Smooth muscle cell (in vitro differentiated cells): ENCODE results near the gene DOP1A. TPM values are rescaled to one million over a fixed set of nuclear protein-coding genes. Genes with fewer than 3 reads are reported as not detected.

ENCODE experiments used
- DNase-seq: peaks from one replicate; lab custom pipeline; 2025; ENCODE audit not compliant: unreplicated experiment; lab: John Stamatoyannopoulos, UW
- H2AFZ ChIP-seq: fragments of 200-600 bp; sonication (generic); 2 replicates; pipeline ENCODE4 v1.6.0; 2016; ENCODE audit warnings: antibody characterized with exemption, low read depth, mild to moderate bottlenecking
- H3F3A ChIP-seq: fragments of 200-600 bp; sonication (generic); 2 replicates; pipeline ENCODE4 v1.6.0; 2017; ENCODE audit warnings: antibody characterized with exemption, low read depth
- H3K27ac ChIP-seq: fragments of 200-600 bp; sonication (generic); 2 replicates; pipeline ENCODE4 v1.5.1; 2016; ENCODE audit warnings: low read depth, mild to moderate bottlenecking
- H3K27me3 ChIP-seq: fragments of 200-600 bp; sonication (generic); 2 replicates; pipeline ENCODE4 v1.6.1; 2016; ENCODE audit warnings: low read depth, mild to moderate bottlenecking
- H3K36me3 ChIP-seq: fragments of 200-600 bp; sonication (generic); 2 replicates; pipeline ENCODE4 v1.5.1; 2016; ENCODE audit warnings: low read depth
- H3K4me1 ChIP-seq: fragments of 200-600 bp; sonication (generic); 2 replicates; pipeline ENCODE4 v1.5.1; 2016; ENCODE audit warnings: low read depth
- H3K4me2 ChIP-seq: fragments of 200-600 bp; sonication (generic); 2 replicates; pipeline ENCODE4 v1.6.0; 2016; ENCODE audit warnings: mild to moderate bottlenecking
- H3K4me3 ChIP-seq: fragments of 200-600 bp; sonication (generic); 2 replicates; pipeline ENCODE4 v1.5.1; 2016; ENCODE audit warnings: mild to moderate bottlenecking
- H3K79me2 ChIP-seq: fragments of 200-600 bp; sonication (generic); 2 replicates; pipeline ENCODE4 v1.6.0; 2016; ENCODE audit warnings: low read depth, mild to moderate bottlenecking
- H3K9ac ChIP-seq: fragments of 200-600 bp; sonication (generic); 2 replicates; pipeline ENCODE4 v1.6.0; 2016; ENCODE audit warnings: low read depth
- H3K9me3 ChIP-seq: fragments of 200-600 bp; sonication (generic); replicated peaks from 2 replicates; pipeline ENCODE4 v1.5.1; 2016; ENCODE audit warnings: low read depth
- H4K20me1 ChIP-seq: fragments of 200-600 bp; sonication (generic); 2 replicates; pipeline ENCODE4 v1.6.0; 2016; ENCODE audit warnings: low read depth
- CTCF ChIP-seq: fragments of 200-600 bp; sonication (generic); IDR thresholded peaks from 2 replicates; pipeline ENCODE4 v1.5.1; 2017; ENCODE audit warnings: borderline replicate concordance, mild to moderate bottlenecking, antibody characterized with exemption; ENCODE audit not compliant: insufficient read depth, poor library complexity, severe bottlenecking
- WGBS: methylation state at CpG from one replicate; pipeline ENCODE4 v1.1.7; 2016; ENCODE audit warnings: low lambda C conversion rate; 5-methylcytosine and 5-hydroxymethylcytosine counted together
- polyA plus RNA-seq: library from polyadenylated mRNA; unstranded; fragments of >200 nt; fragmentation: Nextera tagmentation; extraction: Ambion mirVana; gene quantifications from 2 replicates; pipeline ENCODE4 v1.2.1, GENCODE V29; 2016
- total RNA-seq: library from RNA; depleted of rRNA; stranded (reverse); fragments of >200 nt; gene quantifications from 2 replicates; pipeline ENCODE4 v1.2.3, GENCODE V29; 2014

DOP1A gene
- total and polyA plus RNA-seq, 2 experiments from 2014 or later, result 0.93 to 11.0 TPM

GRCh38 chr6:83127976-83128375 lies 60.5 kb downstream of the DOP1A start:
- no peaks in the 10 kb centered on the region for H3F3A ChIP-seq

GRCh38 chr6:83132121-83132520 lies 64.7 kb downstream of the DOP1A start:
- Histone ChIP-seq H3K9ac (no peak overlapping the region), H3K27ac (no peak overlapping the region), H3K27me3 (peaks cover 16% of the 10 kb centered on the region), H3K9me3 (no peaks in the 10 kb centered on the region), H3K36me3 (peaks cover 2% of the 10 kb centered on the region), H3K4me1 (no peaks in the 10 kb centered on the region), H3K4me2 (no peak overlapping the region), H3F3A (no peaks in the 10 kb centered on the region), H3K4me3 (no peak overlapping the region), H3K79me2 (no peaks in the 10 kb centered on the region), H4K20me1 (no peaks in the 10 kb centered on the region), H2AFZ (no peak overlapping the region)
- no peak for DNase-seq
- 57% methylated on average over 3 of the region's 3 CpGs for WGBS
- no peak for TF ChIP-seq CTCF

More at GRCh38 chr6:83127976-83128375, 60.5 kb downstream of the DOP1A start:
- Histone ChIP-seq H3K4me2 (no peak overlapping the region), H3K27ac (no peak overlapping the region), H3K79me2 (no peaks in the 10 kb centered on the region), H3K27me3 (no peaks in the 10 kb centered on the region), H3K9me3 (no peaks in the 10 kb centered on the region), H4K20me1 (no peaks in the 10 kb centered on the region), H3K4me1 (no peaks in the 10 kb centered on the region), H3K4me3 (no peak overlapping the region), H3K9ac (no peak overlapping the region), H3K36me3 (no peaks in the 10 kb centered on the region), H2AFZ (no peak overlapping the region)
- 100% methylated on average over 2 of the region's 2 CpGs for WGBS
- DNase-seq, result no peak
- no peak for TF ChIP-seq CTCF

- no peak for DNase-seq
- H3K4me1 ChIP-seq, result no peaks in the 10 kb centered on the region
- H3K9me3 ChIP-seq, result no peaks in the 10 kb centered on the region
- no peak overlapping the region for H3K4me3 ChIP-seq
- 93% methylated on average over 5 of the region's 5 CpGs for WGBS
- no peak overlapping the region for H3K9ac ChIP-seq
- H4K20me1 ChIP-seq, result no peaks in the 10 kb centered on the region
- H2AFZ ChIP-seq, result no peak overlapping the region
- H3K36me3 ChIP-seq, result peaks cover 2% of the 10 kb centered on the region
- H3K27me3 ChIP-seq, result peaks cover 16% of the 10 kb centered on the region
- H3K27ac ChIP-seq, result no peak overlapping the region
- no peaks in the 10 kb centered on the region for H3F3A ChIP-seq
- no peak for TF ChIP-seq CTCF
- no peaks in the 10 kb centered on the region for H3K79me2 ChIP-seq
- no peak overlapping the region for H3K4me2 ChIP-seq
Observed at GRCh38 chr6:83138118-83138722, 70.7 kb downstream of the DOP1A start.

GRCh38 chr6:83138758-83139157 lies 71.3 kb downstream of the DOP1A start:
- Histone ChIP-seq H3K9me3 (no peaks in the 10 kb centered on the region), H3K4me2 (no peak overlapping the region), H3K27ac (no peak overlapping the region), H3K4me3 (no peak overlapping the region), H3K27me3 (peaks cover 14% of the 10 kb centered on the region), H3K79me2 (no peaks in the 10 kb centered on the region), H3K9ac (no peak overlapping the region), H2AFZ (no peak overlapping the region), H3F3A (no peaks in the 10 kb centered on the region), H3K36me3 (peaks cover 2% of the 10 kb centered on the region), H4K20me1 (no peaks in the 10 kb centered on the region), H3K4me1 (no peaks in the 10 kb centered on the region)
- DNase-seq, result no peak
- TF ChIP-seq CTCF, result no peak
- 88% methylated on average over 3 of the region's 3 CpGs for WGBS
